PC-3 (cell line): ENCODE results near the gene RAD23B. TPM values are rescaled to one million over a fixed set of nuclear protein-coding genes. Genes with fewer than 3 reads are reported as not detected.
A peak's percentile ranks its signal among the peaks of the same experiment; 100 is the strongest.

ENCODE experiments used
- ATAC-seq: fragments of 200-7000 bp; cut with Tn5 transposase; 2 replicates; pipeline ENCODE4 v1.9.1; 2020; ENCODE audit warnings: mild to moderate bottlenecking, moderate library complexity
- BruUV-seq: library from RNA; stranded (reverse); fragments of 400-500 nt; replicated peaks from 2 replicates; lab custom pipeline; 2021; lab: Mats Ljungman, UMichigan
- CTCF ChIA-PET: fragments of 300-600 bp; sonication (Branson Sonifier 250); formaldehyde crosslinking; loops from one replicate; lab custom pipeline; 2022; ENCODE audit warnings: antibody characterized with exemption; lab: Charles Lee
- POLR2A ChIA-PET: fragments of 300-600 bp; sonication (Branson Sonifier 250); formaldehyde crosslinking; loops from one replicate; lab custom pipeline; 2022; ENCODE audit warnings: antibody characterized with exemption; ENCODE audit not compliant: unreplicated experiment; lab: Charles Lee
- DNase-seq: peaks from one replicate; pipeline ENCODE4 v3.0.0-alpha.2; 2015
- H2AFZ ChIP-seq: fragments of 300-600 bp; sonication (generic); 2 replicates; pipeline ENCODE4 v1.6.0; 2016; ENCODE audit warnings: antibody characterized with exemption, low read length
- H3F3A ChIP-seq: fragments of 300-600 bp; sonication (generic); one replicate; pipeline ENCODE4 v1.6.0; 2017; ENCODE audit warnings: antibody characterized with exemption, low read length, control low read depth, mild to moderate bottlenecking; ENCODE audit not compliant: unreplicated experiment
- H3K27ac ChIP-seq: fragments of 300-600 bp; sonication (generic); 2 replicates; pipeline ENCODE4 v1.5.1; 2016; ENCODE audit warnings: mild to moderate bottlenecking, low read length
- H3K27me3 ChIP-seq: fragments of 300-600 bp; sonication (generic); 2 replicates; pipeline ENCODE4 v1.6.1; 2016; ENCODE audit warnings: low read length, mixed read lengths
- H3K36me3 ChIP-seq: fragments of 300-600 bp; sonication (generic); 2 replicates; pipeline ENCODE4 v1.6.1; 2016; ENCODE audit warnings: low read depth, mixed run types, low read length, mixed read lengths
- H3K4me1 ChIP-seq: fragments of 300-600 bp; sonication (generic); 2 replicates; pipeline ENCODE4 v1.5.1; 2016; ENCODE audit warnings: low read length; ENCODE audit not compliant: insufficient read depth
- H3K4me2 ChIP-seq: fragments of 300-600 bp; sonication (generic); 2 replicates; pipeline ENCODE4 v1.6.0; 2016; ENCODE audit warnings: low read length
- H3K4me3 ChIP-seq: fragments of 300-600 bp; sonication (generic); 2 replicates; pipeline ENCODE4 v1.5.1; 2016; ENCODE audit warnings: mild to moderate bottlenecking, low read length, mixed read lengths
- H3K79me2 ChIP-seq: fragments of 300-600 bp; sonication (generic); 2 replicates; pipeline ENCODE4 v1.6.1; 2017; ENCODE audit warnings: low read length, mixed read lengths
- H3K9ac ChIP-seq: fragments of 300-600 bp; sonication (generic); 2 replicates; pipeline ENCODE4 v1.6.0; 2016; ENCODE audit warnings: mild to moderate bottlenecking, low read length
- H3K9me2 ChIP-seq: fragments of 300-600 bp; sonication (generic); replicated peaks from 2 replicates; pipeline ENCODE4 v1.6.1; 2016; ENCODE audit warnings: mixed run types, low read length, mixed read lengths
- H3K9me3 ChIP-seq: fragments of 300-600 bp; sonication (generic); 2 replicates; pipeline ENCODE4 v1.6.1; 2016; ENCODE audit warnings: low read length, mixed read lengths
- H4K20me1 ChIP-seq: fragments of 300-600 bp; sonication (generic); 2 replicates; pipeline ENCODE4 v1.6.1; 2016; ENCODE audit warnings: low read length, mixed read lengths
- EZH2 ChIP-seq: fragments of 300-600 bp; sonication (generic); IDR thresholded peaks from one replicate; pipeline ENCODE4 v1.6.1; 2017; ENCODE audit warnings: antibody characterized with exemption, mild to moderate bottlenecking, low read length; ENCODE audit not compliant: unreplicated experiment
- EZH2phosphoT487 ChIP-seq: fragments of 300-600 bp; sonication (generic); IDR thresholded peaks from 2 replicates; pipeline ENCODE4 v1.6.1; 2018; ENCODE audit warnings: mild to moderate bottlenecking, antibody characterized with exemption, low read length, borderline replicate concordance
- intact Hi-C: fragments of 100-400 bp; cut with micrococcal nuclease; formaldehyde crosslinking; loops from 2 replicates; pipeline ENCODE4 v1.9.0; 2023
- total RNA-seq: library from RNA; depleted of rRNA; stranded (reverse); fragments of >200 nt; gene quantifications from 2 replicates; pipeline ENCODE4 v1.2.3, GENCODE V29; 2014
- TF ChIP-seq, protein P1 (sequence below): fragments of 300-600 bp; sonication (generic); conservative IDR thresholded peaks from 2 replicates; pipeline ENCODE4 v1.5.1; 2017; ENCODE audit warnings: antibody characterized with exemption, low read depth, mild to moderate bottlenecking, low read length

RAD23B gene
- total RNA-seq, 1 experiment from 2014 or later = 67.9 TPM

DNA sequence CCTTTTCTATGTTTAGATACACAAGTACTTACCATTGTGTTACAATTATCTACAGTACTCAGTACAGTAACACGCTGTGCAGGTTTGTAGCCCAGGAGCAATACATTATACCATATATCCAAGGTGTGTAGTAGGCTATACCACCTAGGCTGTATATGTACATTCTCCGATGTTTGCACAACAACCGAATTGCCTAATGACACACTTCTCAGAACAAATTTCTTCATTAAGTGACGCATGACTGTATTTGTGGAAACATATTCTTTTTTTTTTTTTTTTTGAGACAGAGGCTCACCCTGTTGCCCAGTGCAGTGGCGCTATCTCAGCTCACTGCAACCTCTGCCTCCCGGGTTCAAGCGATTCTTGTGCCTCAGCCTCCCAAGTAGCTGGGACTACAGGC is 4.0 kb upstream of the RAD23B start:
- Histone ChIP-seq H3K36me3 (no peaks in the 10 kb centered on the region), H4K20me1 (peaks cover 1% of the 10 kb centered on the region), H3K27me3 (no peaks in the 10 kb centered on the region), H3F3A (no peaks in the 10 kb centered on the region), H3K79me2 (peaks cover 10% of the 10 kb centered on the region), H3K4me3 (no peak overlapping the region), H3K27ac (no peak overlapping the region), H3K4me2 (no peak overlapping the region), H3K9ac (no peak overlapping the region), H3K9me3 (no peaks in the 10 kb centered on the region), H3K4me1 (peaks cover 27% of the 10 kb centered on the region), H2AFZ (no peak overlapping the region), H3K9me2 (no peaks in the 10 kb centered on the region)
- ChIA-PET CTCF (no interaction called here), POLR2A (no interaction called here)
- intact Hi-C loops = no loop called here
- TF ChIP-seq EZH2phosphoT487 = no peak
- TF ChIP-seq, protein P1, sequence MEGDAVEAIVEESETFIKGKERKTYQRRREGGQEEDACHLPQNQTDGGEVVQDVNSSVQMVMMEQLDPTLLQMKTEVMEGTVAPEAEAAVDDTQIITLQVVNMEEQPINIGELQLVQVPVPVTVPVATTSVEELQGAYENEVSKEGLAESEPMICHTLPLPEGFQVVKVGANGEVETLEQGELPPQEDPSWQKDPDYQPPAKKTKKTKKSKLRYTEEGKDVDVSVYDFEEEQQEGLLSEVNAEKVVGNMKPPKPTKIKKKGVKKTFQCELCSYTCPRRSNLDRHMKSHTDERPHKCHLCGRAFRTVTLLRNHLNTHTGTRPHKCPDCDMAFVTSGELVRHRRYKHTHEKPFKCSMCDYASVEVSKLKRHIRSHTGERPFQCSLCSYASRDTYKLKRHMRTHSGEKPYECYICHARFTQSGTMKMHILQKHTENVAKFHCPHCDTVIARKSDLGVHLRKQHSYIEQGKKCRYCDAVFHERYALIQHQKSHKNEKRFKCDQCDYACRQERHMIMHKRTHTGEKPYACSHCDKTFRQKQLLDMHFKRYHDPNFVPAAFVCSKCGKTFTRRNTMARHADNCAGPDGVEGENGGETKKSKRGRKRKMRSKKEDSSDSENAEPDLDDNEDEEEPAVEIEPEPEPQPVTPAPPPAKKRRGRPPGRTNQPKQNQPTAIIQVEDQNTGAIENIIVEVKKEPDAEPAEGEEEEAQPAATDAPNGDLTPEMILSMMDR = no peak
- no peak for TF ChIP-seq EZH2
- DNase-seq (no peak), ATAC-seq (no peak)
- BruUV-seq = no TSS peak

DNA sequence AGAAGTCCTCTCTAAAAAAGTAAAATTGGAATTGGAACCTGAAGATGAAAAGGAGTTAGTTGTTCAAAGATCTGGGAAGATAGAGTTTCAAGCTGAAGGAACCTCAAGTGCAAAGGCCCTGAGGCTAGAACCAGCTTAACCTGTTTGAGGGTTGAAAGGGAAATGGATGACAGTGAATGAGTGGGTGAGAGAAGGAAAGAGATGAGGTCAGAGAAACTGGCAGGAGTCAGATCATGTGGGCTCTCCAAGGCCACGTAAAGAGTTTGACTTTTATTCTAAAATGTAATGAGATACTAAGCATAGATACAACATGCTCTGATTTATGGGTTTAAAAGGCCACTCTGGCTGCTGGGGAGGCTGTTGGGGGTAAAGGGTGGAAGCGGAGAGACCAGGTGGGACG is 2.5 kb upstream of the RAD23B start:
- TF ChIP-seq EZH2 = no peak
- TF ChIP-seq EZH2phosphoT487 = no peak
- TF ChIP-seq, protein P1 = no peak
- Histone ChIP-seq H3K27ac (peak overlapping the region; percentile 57), H3K9ac (no peak overlapping the region), H3K4me3 (no peak overlapping the region), H3K4me1 (peaks cover 19% of the 10 kb centered on the region), H3K4me2 (0 out of 2 replicates have a peak overlapping the region, but pooled peaks have one; percentile 27), H3K9me3 (no peaks in the 10 kb centered on the region), H3K36me3 (peaks cover 4% of the 10 kb centered on the region; the same call in 1 of the 2 replicates), H3K79me2 (peaks cover 25% of the 10 kb centered on the region), H3K9me2 (no peaks in the 10 kb centered on the region), H4K20me1 (peaks cover 16% of the 10 kb centered on the region), H2AFZ (no peak overlapping the region), H3F3A (no peaks in the 10 kb centered on the region), H3K27me3 (no peaks in the 10 kb centered on the region)
- no TSS peak for BruUV-seq
- CTCF ChIA-PET = no interaction called here
- POLR2A ChIA-PET = interaction anchor here (0.6 kb wide), 1 partner anchor 56 kb away, joined by 6 read pairs; no protein-coding TSS in a partner anchor
- DNase-seq = peak; percentile 81
- no peak for ATAC-seq
- intact Hi-C loops = no loop called here

DNA sequence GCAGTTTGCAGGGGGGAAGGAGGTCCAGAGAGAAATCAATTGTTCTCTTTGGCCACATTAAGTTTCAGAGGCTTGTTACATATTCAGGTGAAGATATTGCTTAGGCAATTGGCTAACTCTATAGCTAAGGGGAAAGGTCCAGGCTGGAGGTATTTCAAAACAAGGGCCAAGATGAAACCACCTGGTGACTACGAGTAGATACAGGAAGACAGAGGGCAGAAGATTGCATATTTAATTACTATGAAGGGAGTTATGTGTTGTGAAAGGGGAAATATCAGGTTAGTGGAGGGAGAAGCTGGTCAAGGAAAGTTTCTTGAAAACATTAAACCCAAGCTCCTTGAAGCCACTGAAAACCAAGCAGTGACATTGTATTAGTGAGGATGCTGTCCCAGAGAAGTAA is 1.9 kb upstream of the RAD23B start:
- POLR2A ChIA-PET = interaction anchor here (0.6 kb wide), 1 partner anchor 56 kb away, joined by 6 read pairs; no protein-coding TSS in a partner anchor
- Histone ChIP-seq H3K4me2 (no peak overlapping the region), H3K27me3 (no peaks in the 10 kb centered on the region), H2AFZ (no peak overlapping the region), H3K36me3 (peaks cover 4% of the 10 kb centered on the region; the same call in 1 of the 2 replicates), H3K4me1 (peaks cover 25% of the 10 kb centered on the region), H3K27ac (peak overlapping the region; percentile 57), H3K9ac (no peak overlapping the region), H4K20me1 (peaks cover 22% of the 10 kb centered on the region), H3K79me2 (peaks cover 31% of the 10 kb centered on the region), H3F3A (no peaks in the 10 kb centered on the region), H3K4me3 (no peak overlapping the region), H3K9me3 (no peaks in the 10 kb centered on the region), H3K9me2 (no peaks in the 10 kb centered on the region)
- no peak for DNase-seq
- intact Hi-C loops = no loop called here
- BruUV-seq = no TSS peak
- CTCF ChIA-PET = no interaction called here
- TF ChIP-seq EZH2phosphoT487 = no peak
- no peak for ATAC-seq
